SH-SY5Y (cell line): Measurements from ENCODE around the gene PRRC2B.

Experiments
- GATA2 ChIP-seq: IDR thresholded peaks from 2 replicates; pipeline ENCODE4 v1.6.1; 2011; ENCODE audit warnings: mild to moderate bottlenecking, low read depth, low read length
- GATA3 ChIP-seq: IDR thresholded peaks from 2 replicates; pipeline ENCODE4 v1.6.1; 2011; ENCODE audit warnings: low read depth, mild to moderate bottlenecking, low read length, moderate library complexity

PRRC2B gene

DNA sequence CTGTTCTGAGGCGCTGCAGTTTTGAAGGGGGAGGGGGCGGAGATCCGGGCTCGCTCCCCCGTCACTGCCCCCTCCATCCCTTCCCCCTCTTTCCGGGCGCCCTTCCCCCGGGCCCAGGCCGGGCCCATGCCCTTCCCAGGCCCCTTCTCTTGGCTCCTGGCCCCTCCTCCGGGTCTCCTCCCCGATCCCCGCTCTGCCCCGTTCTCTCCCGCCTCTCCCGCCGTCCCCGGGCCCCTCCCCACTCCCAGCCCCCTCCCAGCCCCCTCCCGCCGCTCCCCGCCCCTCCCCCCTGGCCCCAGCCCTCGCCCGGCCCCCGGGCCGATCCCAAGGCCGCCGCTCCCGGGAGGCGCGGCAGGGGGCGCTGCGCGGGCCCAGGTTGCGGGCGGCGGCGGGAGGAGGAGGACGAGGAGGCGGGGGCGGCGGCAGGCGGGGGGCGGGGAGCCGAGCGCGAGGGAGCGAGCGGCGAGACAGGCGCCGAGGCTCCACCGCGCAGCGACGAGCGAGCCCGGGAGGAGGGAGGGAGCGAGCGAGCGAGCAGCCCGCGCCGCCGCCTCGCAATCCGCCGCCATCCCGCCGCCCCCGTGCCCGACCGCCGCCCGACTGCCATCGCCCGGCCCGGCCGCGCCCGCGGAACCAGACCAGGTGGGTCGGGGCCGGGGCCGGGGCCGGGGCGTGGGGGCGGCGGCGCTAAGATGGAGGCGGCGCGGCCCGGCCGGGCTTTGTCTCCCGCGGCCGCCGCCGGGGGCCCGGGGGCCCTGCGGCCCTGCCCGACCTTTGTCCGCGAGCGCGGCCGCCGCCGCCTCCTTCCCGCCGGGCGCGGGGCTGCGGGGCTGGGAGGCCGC lies at the start of gene PRRC2B:
PRRC2B (plus strand) TSS at position 465 of the 842 bp plus-strand sequence. CDS start 36,059 bp downstream, outside the sequence.
- TF ChIP-seq GATA3 = no peak
- no peak for TF ChIP-seq GATA2

DNA sequence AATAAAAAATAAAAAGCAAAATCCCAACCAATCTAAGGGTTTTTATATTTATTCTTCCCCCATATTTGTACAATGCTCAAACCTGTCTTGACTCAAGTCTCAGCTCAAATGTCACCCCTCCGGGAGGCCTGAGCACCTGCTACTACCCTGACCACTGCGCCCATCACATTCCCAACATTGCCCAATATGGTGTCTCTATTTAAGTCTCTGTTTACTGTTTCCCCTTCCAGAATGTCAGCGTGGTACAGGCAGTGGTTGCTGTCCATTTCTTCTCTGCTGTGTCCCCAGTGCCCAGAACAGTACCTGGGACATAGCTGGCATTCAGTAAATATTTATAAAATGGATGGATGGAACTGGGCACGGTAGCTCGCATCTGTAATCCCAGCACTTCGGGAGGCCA lies 47.3 kb upstream of the PRRC2B start:
- TF ChIP-seq GATA3 (no peak), GATA2 (no peak)

DNA sequence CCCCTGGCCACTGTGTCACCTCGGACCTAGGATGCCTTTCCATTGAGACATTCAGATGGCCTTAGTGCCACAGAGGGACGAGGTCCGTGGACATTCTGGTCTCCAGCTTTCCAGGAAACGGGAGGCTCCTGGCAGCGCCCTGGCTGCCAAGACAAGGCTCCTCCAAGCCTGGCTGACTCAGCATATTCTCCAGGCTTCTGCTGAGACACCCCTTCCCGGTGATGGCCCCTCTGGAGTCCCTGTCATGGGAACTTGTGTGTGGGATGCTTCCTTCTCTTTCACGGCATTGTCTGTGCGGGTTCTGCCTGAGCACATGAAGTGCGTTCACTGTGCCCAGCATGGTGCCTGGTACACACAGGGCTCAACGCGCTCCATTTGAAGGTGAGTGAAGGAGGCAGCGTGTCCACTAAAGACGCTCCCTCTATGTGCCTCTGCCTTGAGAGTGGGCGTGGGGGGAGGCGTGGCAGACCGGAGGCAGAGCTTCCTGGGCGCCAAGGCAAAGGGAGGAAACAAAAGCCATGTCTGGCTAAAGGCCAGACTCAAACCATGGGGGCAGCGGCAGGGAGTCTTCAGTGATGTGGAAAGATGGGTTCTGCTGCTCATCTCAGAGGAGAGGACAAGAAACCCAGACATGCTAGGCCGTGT lies 46.4 kb upstream of the PRRC2B start:
- TF ChIP-seq GATA3 = no peak
- no peak for TF ChIP-seq GATA2

DNA sequence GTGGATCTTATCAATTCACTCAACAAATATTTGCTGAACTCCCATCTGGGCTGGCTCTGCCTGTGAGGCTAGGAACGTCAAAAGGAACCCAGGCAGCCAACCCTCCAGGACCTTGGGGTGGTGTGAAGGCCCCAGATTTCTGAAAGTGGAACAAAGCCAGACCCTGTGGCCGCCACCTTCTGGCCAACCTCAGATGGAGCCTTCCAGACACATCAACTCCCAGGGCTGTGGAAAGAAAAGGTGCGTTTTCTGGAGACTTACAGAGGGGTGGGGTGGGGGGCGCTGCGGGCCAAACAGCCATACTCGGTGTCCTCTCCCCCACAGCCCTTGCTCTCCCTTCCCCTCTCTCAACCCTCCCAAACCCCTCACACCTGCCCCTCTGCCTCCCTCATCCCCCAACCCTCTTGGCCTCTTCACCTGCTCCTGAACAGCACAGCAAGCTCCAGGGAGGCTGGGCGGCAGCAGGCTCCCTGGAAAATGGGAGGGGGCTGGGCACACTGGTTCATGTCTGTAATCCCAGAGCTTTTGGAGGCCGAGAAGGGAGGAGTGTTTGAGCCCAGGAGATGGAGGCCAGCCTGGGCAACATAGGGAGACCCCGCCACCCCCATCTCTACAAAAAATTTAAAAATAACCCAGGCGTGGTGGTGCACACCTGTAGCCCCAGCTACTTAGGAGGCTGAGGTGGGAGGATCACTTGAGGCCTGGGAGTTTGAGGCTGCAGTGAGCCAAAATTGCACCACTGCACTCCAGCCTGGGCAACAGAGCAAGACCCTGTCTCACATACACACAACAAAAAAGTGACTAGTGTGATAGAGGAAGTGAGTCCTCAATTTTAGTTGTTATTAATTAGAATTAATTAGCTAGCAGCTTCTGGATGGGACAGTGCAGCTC lies 45.0 kb upstream of the PRRC2B start:
- TF ChIP-seq GATA3 (no peak), GATA2 (no peak)

DNA sequence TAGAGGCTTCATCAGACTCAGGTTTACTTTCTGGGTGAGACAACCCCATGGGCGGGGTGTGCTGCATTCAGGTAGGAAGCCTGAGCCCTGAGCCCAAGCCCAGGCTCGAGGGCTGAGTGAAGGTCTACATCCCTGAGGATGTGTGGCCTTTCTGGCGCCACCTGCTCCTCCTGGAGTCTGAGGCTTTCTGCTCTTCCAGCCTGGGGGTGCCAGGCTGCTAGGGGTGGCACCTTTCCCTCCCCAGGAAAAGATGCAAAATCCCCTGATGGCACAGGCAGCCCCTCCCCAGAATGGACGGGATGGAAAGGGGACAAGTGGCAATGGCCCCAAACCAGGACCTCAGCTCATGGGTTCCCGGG lies 44.4 kb upstream of the PRRC2B start:
- TF ChIP-seq GATA2 = no peak
- no peak for TF ChIP-seq GATA3

DNA sequence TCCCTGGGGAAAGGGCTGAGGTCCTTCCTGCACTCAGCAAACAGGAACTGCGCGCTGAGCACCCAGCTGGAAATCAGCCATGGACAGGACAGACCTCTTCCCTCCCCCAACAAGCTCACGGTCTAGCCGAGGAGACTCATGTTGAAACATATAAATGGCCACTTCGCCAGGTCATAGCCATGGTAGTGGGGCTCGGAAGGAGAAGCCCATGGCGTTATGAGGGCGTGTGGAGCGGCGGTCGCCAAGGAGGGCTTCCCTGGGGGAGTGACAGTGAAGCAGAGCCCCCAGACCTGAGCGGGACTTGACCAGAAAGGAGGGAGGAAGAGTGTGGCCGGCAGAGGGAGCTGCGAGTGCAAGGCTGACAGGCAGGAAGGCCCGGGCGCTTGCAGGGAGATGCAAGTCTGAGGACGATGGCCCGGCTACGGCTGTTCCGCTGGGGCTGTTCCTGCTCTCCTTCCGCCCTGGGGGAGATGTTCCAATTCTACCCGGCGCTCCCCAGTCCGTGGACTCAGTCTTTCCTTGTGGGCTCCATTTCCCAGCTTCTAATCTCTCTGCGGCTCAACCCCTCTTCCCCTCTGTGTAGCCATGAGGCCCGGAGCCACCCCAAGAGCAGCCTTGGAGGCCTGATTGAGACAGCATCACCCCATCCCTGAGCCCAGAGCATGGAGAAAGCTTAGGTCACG lies 43.9 kb upstream of the PRRC2B start:
- TF ChIP-seq GATA3 (no peak), GATA2 (no peak)

DNA sequence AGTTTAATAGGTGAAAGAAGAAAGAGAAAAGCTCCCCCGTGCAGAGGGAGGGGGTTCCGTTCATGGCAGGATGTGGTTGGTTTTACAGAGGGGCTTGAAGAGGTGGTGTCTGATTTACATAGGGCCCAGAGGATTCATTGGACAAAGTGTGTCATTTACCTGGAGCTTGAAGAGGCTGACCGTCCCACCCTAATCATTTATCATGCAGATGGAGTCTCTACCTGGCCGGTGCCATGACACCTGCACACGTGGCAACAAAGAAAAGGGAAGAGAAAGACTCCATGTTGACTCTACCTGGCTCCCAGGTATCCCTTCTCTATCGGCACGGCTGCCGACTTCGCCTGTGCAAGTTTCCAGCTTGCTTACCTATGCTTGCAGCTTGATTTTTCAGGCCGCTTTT lies 35.3 kb upstream of the PRRC2B start:
- TF ChIP-seq GATA2 = no peak

DNA sequence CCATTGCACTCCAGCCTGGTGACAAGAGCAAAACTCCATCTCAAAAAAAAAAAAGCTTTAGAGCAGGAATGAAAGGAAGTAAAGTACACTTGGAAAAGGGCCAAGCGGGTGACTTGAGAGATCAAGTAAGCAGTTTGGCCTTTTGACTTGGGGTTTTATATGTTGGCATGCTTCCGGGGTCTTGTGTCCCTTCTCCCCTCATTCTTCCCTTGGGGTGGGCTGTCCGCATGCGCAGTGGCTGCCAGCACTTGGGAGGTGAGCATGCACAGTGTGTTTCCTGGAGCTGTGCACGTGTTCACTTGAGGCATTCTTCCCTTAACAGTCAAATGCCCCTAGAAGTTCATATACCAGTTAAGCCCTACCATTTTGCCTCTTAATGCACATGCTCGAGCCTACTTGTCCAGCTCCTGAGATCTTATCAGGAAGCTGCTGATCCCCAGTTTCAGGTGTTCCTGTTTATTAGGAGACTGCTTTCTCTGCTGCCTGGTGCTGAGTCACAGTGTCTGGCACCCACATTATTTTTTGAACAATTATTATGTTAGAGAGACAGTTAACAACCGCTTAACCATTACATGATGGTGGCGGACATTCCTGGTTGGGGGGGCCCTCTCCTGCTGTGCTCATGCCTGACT lies 32.6 kb upstream of the PRRC2B start:
- TF ChIP-seq GATA3 = no peak
- TF ChIP-seq GATA2 = peak; percentile 56; the same call in 1 of the 2 replicates

DNA sequence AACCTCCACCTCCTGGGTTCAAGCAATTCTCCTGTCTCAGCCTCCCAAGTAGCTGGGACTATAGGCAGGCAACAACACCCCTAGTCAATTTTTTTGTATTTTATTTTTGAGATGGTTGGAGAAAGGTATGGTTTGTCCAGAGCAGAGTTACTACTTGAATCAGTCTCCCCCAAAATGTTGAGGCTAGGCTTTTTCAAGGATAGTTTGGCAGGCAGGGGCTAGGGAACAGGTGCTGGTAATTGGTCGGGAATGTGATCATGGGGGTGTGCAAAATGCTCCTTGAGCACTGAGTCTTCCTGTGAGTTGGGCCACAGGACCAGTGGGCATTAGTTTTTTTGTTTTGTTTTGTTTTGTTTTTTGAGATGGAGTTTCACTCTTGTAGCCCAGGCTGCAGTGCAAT lies 28.3 kb upstream of the PRRC2B start:
- TF ChIP-seq GATA2 = no peak

DNA sequence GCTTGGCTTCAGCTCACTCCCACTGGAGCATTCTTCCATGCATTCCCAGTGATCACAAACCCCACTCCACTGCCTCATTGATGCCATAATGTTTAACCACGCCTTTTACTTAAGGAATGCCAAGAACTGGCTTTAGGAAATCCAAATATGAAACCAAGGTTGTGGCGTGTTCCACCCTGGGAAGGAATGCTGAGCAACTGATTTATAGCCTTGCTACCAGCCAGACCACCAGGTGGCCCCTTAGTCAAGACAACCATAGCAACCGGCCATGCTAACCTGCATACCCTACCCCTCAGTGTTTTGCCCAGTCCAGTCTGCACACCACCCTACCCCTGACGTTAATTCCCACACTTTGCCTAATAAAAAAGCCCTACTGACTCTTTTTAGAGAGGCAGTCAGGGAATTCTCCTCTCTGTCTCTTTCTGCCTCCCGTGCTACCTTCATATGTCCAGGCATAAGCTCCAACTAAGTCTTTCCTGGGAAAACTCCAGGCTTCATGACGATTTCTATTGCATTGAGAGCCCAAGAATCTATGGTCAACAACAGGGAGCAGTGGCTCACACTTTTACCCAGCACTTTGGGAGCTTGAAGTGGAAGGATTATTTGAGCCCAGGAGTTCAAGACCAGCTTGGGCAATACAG lies 27.0 kb upstream of the PRRC2B start:
- TF ChIP-seq GATA3 = no peak
- TF ChIP-seq GATA2 = no peak

DNA sequence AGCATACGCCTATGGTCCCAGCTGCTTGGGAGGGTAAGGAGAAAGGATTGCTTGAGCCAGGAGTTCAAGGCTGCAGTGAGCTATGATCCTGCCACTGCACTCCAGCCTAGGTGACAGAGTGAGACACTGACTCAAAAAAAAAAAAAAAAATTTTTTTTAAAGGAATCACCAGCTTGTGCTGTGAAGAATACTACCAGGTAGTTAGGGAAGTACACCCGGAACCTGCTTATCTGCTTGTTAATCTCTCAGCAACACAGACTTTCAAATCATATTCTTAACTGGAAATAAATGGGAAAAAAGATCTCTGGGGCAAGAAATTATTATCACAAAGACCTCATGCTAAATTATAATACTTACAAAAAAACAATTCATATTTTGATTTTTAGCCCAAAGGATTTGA lies 26.4 kb upstream of the PRRC2B start:
- TF ChIP-seq GATA3 = no peak
- no peak for TF ChIP-seq GATA2

DNA sequence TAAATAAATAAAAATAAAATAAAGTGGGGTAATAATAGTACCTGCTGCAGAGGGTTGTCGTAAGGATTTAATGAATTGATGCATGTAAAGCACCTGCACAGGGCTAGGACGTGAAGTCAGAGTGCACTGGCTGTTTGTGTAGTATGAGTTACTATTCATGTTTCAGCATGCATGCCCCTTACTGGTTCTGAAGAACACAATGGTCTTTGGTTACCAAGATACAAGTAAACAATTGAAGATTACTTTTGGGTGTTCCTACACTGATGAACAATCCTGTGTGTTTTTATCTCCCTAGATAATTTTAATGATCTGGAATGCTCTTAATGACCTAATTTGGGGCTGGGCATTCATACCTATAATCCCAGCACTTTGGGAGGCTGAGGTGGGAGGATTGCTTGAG lies 23.2 kb upstream of the PRRC2B start:
- no peak for TF ChIP-seq GATA3
- no peak for TF ChIP-seq GATA2

DNA sequence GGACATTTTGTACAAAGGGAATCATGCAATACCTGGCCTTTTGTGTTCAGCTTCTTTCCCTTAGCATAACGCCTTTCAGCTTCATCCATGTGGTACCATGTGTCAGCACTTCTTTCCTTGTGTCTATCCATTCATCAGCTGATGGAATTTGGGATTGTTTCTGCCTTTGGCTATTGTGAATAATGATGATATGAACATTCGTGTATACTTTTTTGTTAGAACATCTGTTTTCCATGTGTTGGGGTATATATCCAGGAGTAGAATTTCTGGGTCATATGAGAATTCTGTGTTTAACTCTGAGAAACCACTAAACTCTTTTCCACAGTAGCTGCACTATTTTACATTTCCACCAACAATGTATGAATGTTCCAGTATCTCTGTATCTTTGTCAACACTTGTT lies 14.8 kb upstream of the PRRC2B start:
- TF ChIP-seq GATA2 (no peak), GATA3 (no peak)
